8988T (cell line): Measurements from ENCODE around the gene HPDL.
A peak's percentile ranks its signal among the peaks of the same experiment; 100 is the strongest.
"Not testable (repeated sequence)": the region's sequence is repeated elsewhere in the genome, so short reads cannot be mapped to it uniquely, and the experiment has no call there.

Experiments used
- DNase-seq: peaks from one replicate; pipeline ENCODE4 v3.0.0; 2011

Gene HPDL

GRCh38 chr1:45326627-45327623, at the start of gene HPDL:
TSS of gene HPDL (plus strand) at chr1:45326895. CDS start at chr1:45327149, 254 bp downstream.
- DNase-seq: no peak

- DNase-seq: no peak
These were observed 44.3 kb upstream of the HPDL start for GRCh38 chr1:45282351-45282750.

- not testable (repeated sequence) for DNase-seq
These were observed 41.8 kb upstream of the HPDL start for GRCh38 chr1:45284858-45285257.

GRCh38 chr1:45286521-45286920, 40.2 kb upstream of the HPDL start:
- DNase-seq: not testable (repeated sequence)

- not testable (repeated sequence) for DNase-seq
These were observed 35.7 kb upstream of the HPDL start for GRCh38 chr1:45291002-45291401.

- no peak for DNase-seq
These were observed 35.0 kb upstream of the HPDL start for GRCh38 chr1:45291716-45292115.

GRCh38 chr1:45297666-45298356, 28.9 kb upstream of the HPDL start:
- DNase-seq: no peak

GRCh38 chr1:45299296-45299695, 27.4 kb upstream of the HPDL start:
- DNase-seq: no peak

- DNase-seq: peak; percentile 34
These were observed 26.6 kb upstream of the HPDL start for GRCh38 chr1:45299981-45300668.

- no peak for DNase-seq
These were observed 26.1 kb upstream of the HPDL start for GRCh38 chr1:45300669-45300997.

GRCh38 chr1:45302505-45303150, 24.1 kb upstream of the HPDL start:
- DNase-seq: no peak

GRCh38 chr1:45303520-45304310, 23.0 kb upstream of the HPDL start:
- DNase-seq: peak; percentile 74

GRCh38 chr1:45304311-45305081, 22.2 kb upstream of the HPDL start:
- DNase-seq: no peak

GRCh38 chr1:45305231-45305630, 21.5 kb upstream of the HPDL start:
- no peak for DNase-seq

GRCh38 chr1:45306319-45306718, 20.4 kb upstream of the HPDL start:
- DNase-seq: no peak

- DNase-seq: no peak
These were observed 19.8 kb upstream of the HPDL start for GRCh38 chr1:45306905-45307304.

GRCh38 chr1:45314266-45314665, 12.4 kb upstream of the HPDL start:
- no peak for DNase-seq

- DNase-seq: no peak
These were observed 9.5 kb upstream of the HPDL start for GRCh38 chr1:45317166-45317565.

- no peak for DNase-seq
These were observed 6.9 kb upstream of the HPDL start for GRCh38 chr1:45319761-45320160.

GRCh38 chr1:45321444-45321843, 5.3 kb upstream of the HPDL start:
- no peak for DNase-seq

- no peak for DNase-seq
These were observed 4.1 kb upstream of the HPDL start for GRCh38 chr1:45322486-45323040.
